GM10266 (cell line): ENCODE results near the gene SMAD5.
A peak's percentile ranks its signal among the peaks of the same experiment; 100 is the strongest.

ENCODE experiments used
- DNase-seq: peaks from one replicate; pipeline ENCODE4 v3.0.0; 2012; ENCODE audit errors: extremely low spot score
- TF ChIP-seq, protein P1 (sequence below): IDR thresholded peaks from 2 replicates; pipeline ENCODE4 v1.5.1; 2012; ENCODE audit warnings: mild to moderate bottlenecking, low read depth; ENCODE audit not compliant: control insufficient read depth, insufficient read depth; ENCODE audit errors: missing control alignments

The SMAD5 gene

DNA sequence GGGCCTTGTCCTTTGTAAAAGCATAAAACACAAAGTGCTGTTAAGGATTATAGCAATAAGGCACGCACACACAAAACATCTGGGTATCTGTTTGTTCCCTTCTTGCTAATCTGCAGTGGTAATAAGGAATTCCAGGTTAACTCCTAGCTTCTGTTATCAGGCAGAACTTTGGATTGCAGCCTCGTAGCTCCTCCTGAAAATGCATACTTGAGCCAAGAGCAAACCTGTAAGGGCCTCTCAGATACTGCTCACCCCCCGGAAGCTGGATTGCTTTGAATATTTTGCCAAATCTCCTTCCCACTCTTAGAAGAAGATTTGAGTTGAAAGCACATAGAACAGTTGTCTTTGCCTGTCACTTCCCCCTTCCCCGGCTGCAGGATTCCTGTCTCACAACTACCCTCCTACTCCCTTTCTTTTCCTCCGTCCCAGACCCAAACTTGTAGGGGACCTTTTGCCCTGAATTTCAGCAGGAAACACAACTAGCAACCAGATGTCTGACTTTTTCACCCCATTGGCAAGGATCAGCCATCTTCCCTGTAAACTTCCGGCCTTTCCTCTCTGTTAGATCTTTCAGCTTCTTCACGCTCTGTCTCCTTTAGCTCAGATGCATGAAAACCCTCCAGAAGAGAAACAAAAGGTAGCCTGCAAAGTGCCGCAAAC lies 28.2 kb upstream of the SMAD5 start:
- DNase-seq = no peak
- TF ChIP-seq, protein P1, sequence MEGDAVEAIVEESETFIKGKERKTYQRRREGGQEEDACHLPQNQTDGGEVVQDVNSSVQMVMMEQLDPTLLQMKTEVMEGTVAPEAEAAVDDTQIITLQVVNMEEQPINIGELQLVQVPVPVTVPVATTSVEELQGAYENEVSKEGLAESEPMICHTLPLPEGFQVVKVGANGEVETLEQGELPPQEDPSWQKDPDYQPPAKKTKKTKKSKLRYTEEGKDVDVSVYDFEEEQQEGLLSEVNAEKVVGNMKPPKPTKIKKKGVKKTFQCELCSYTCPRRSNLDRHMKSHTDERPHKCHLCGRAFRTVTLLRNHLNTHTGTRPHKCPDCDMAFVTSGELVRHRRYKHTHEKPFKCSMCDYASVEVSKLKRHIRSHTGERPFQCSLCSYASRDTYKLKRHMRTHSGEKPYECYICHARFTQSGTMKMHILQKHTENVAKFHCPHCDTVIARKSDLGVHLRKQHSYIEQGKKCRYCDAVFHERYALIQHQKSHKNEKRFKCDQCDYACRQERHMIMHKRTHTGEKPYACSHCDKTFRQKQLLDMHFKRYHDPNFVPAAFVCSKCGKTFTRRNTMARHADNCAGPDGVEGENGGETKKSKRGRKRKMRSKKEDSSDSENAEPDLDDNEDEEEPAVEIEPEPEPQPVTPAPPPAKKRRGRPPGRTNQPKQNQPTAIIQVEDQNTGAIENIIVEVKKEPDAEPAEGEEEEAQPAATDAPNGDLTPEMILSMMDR = no peak

DNA sequence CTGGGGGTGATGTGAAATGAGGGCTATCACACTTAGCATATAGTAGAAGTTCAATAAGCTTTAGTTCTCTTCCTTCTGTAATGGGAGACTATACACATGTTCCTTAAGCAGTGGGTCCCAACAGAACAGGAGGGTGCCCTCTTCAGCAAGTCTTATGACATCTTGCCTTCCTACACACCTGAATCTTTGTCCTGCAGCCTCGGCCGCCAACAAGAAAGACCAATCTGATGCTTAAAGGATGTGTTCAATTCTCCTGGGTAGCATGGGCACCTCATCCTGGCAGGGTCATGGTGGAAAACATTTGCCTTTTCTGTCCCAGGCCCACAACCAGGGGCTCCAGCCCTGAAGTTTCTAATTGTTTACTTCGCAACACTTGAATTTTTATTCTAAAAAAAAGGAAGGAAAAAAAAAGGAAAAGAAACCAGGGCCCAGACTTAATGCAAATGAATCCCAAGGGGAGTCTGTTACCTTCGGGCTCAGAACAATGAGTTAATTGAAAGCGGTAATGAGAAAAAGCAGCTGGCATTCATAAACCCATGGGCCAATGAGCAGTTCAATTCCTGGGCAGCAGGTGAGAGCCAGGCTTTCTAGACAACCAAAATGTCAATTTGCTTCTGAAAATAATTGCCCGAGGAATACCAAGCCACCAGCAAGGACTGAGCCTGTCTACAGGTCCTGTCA lies 26.2 kb upstream of the SMAD5 start:
- DNase-seq = no peak
- TF ChIP-seq, protein P1 = no peak

DNA sequence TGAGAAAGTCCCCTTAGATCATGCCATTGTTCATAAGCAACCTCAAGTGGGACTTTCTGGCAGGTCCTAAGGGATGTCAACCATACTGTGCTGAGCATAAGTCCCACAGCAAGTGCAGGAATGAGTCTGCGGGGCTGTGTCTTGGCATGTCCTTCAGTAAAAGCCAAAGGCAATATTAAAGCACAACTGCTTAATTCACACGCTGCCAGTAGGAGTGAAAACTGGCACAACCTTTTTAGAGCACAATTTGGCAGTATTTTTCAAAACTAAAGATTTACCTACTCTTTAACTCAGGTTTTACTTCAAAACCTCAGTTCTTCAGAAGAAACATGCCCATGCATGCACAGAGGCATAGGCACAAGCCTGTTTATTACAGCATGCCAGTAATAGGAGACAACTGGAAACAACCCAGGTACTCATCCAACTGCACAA lies 24.4 kb upstream of the SMAD5 start:
- DNase-seq = peak; percentile 19
- TF ChIP-seq, protein P1 = no peak

DNA sequence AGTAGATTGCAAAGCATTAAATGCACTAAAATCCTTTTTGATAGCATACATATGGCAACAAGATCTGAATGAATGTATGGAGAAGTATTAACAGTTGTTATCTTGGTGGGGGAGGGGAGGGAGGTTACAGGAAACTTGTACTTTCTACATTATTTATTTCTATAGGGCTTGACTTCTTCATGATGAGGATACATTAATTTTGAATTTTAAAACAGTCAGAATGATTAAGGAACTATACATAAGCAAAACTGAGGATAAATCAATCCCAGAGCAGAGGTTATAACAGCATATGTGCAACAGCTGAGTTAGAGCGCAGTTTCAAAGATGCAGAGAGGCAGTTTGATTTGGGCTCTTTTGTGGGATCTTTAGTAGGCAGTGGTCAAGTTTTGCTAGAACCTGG lies 23.9 kb upstream of the SMAD5 start:
- DNase-seq = no peak
- TF ChIP-seq, protein P1 = no peak

DNA sequence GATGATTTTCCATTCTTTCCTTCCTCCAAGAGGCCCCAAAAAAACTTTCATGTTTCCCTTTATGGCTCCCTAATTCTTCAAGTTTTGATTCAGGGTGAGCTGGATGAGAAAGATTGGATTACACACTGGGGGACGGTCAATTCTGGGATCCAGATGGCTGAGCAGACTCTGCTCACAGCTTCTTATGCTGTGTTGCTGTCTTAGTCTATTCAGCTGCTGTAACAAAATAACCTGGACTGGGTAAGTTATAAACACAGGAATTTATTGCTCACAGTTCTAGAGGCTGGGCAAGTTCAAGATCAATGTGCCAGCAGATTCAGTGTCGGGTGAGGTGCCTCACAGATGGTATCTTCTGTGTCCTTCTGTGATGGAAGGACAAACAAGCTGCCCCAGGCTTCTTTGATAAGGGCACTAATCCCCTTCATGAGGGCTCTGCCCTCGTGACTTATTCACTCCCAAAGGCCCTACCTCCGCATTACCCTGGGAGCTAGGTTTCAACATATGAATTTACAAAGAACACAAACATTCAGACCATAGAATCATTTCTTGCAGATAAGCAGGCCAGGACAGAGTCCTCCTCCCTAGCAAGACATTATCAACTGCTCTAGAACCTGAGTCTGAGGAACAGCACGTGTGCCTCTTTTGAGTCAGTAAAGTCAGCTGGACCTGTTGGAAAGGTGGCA lies 23.1 kb upstream of the SMAD5 start:
- DNase-seq = no peak
- TF ChIP-seq, protein P1 = no peak

DNA sequence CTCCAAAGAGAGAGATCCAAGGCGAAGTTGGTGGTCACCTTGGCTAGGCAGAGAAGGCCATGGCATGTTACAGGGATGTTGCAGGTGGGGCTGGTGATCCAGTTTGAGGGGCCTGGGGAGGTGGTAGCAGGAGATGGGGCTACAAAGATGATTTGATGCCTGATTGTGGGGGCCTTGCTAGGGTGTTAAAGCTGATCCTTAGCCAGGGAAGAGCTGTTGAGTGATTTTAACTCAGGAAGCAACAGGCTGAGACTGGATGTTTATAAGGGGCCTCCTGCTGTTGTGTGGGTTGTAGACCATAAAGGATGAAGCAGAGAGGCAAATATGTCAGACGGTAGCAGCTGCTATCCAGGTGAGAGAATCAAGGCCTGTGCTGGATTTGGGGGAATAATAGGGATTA lies 19.0 kb upstream of the SMAD5 start:
- TF ChIP-seq, protein P1 = no peak
- DNase-seq = no peak
